ENCODE measurements around the gene DGKB.

DGKB gene

GRCh38 chr7:14748461-14748860, 154.1 kb downstream of the DGKB start:
- DNase-seq (ENCODE audit: extremely low read depth, low read depth) = peak; percentile 69
- no peak for TF ChIP-seq CTCF (IDR thresholded peaks at IDR 0.05; ENCODE audit: low read depth, low read length, missing control alignments)
- H3K4me3 ChIP-seq (replicated peaks; ENCODE audit: low read depth, low read length) = no peak overlapping the region

GRCh38 chr7:14747701-14748100, 154.8 kb downstream of the DGKB start:
- TF ChIP-seq CTCF (IDR thresholded peaks at IDR 0.05; ENCODE audit: low read depth, low read length, missing control alignments) = no peak
- H3K4me3 ChIP-seq (replicated peaks; ENCODE audit: low read depth, low read length) = no peak overlapping the region
- DNase-seq (ENCODE audit: extremely low read depth, low read depth) = peak; percentile 14

GRCh38 chr7:14745076-14745475, 157.5 kb downstream of the DGKB start:
- no peak for DNase-seq (ENCODE audit: extremely low read depth, low read depth)
- TF ChIP-seq CTCF (IDR thresholded peaks at IDR 0.05; ENCODE audit: low read depth, low read length, missing control alignments) = no peak
- H3K4me3 ChIP-seq (replicated peaks; ENCODE audit: low read depth, low read length) = no peak overlapping the region

GRCh38 chr7:14740606-14741005, 161.9 kb downstream of the DGKB start:
- DNase-seq (ENCODE audit: extremely low read depth, low read depth) = no peak
- H3K4me3 ChIP-seq (replicated peaks; ENCODE audit: low read depth, low read length) = no peak overlapping the region
- no peak for TF ChIP-seq CTCF (IDR thresholded peaks at IDR 0.05; ENCODE audit: low read depth, low read length, missing control alignments)

GRCh38 chr7:14739841-14740185, 162.7 kb downstream of the DGKB start:
- TF ChIP-seq CTCF (IDR thresholded peaks at IDR 0.05; ENCODE audit: low read depth, low read length, missing control alignments) = no peak
- no peak overlapping the region for H3K4me3 ChIP-seq (replicated peaks; ENCODE audit: low read depth, low read length)
- DNase-seq (ENCODE audit: extremely low read depth, low read depth) = no peak

- TF ChIP-seq CTCF (IDR thresholded peaks at IDR 0.05; ENCODE audit: low read depth, low read length, missing control alignments) = no peak
- DNase-seq (ENCODE audit: extremely low read depth, low read depth) = no peak
- H3K4me3 ChIP-seq (replicated peaks; ENCODE audit: low read depth, low read length) = no peak overlapping the region
These were observed 163.2 kb downstream of the DGKB start for GRCh38 chr7:14739168-14739840.

- TF ChIP-seq CTCF (IDR thresholded peaks at IDR 0.05; ENCODE audit: low read depth, low read length, missing control alignments) = no peak
- no peak for DNase-seq (ENCODE audit: extremely low read depth, low read depth)
- no peak overlapping the region for H3K4me3 ChIP-seq (replicated peaks; ENCODE audit: low read depth, low read length)
These were observed 164.5 kb downstream of the DGKB start for GRCh38 chr7:14738086-14738485.
